Measurements from ENCODE around the gene TANC2. TPM values are rescaled to one million over a fixed set of nuclear protein-coding genes. Genes with fewer than 3 reads are reported as not detected.
A peak's percentile ranks its signal among the peaks of the same experiment; 100 is the strongest.

The TANC2 gene
- 38.5 TPM for total RNA-seq

GRCh38 chr17:62965686-62966425, at the start of gene TANC2:
TANC2 (plus strand) TSS chr17:62966235; CDS start chr17:63009560, 43,325 bp downstream.
- peak; percentile 77 to 92 (median 85) for DNase-seq (ENCODE audit: low read depth in 2 of 3, low spot score in 2 of 3)

- no peak for DNase-seq (ENCODE audit: low read depth in 2 of 3, low spot score in 2 of 3)
Observed at GRCh38 chr17:62916684-62917571, 49.1 kb upstream of the TANC2 start.

GRCh38 chr17:62919388-62919787, 46.6 kb upstream of the TANC2 start:
- no peak for DNase-seq (ENCODE audit: low read depth in 2 of 3, low spot score in 2 of 3)

GRCh38 chr17:62920300-62920699, 45.7 kb upstream of the TANC2 start:
- no peak for DNase-seq (ENCODE audit: low read depth in 2 of 3, low spot score in 2 of 3)

- no peak for DNase-seq (ENCODE audit: low read depth in 2 of 3, low spot score in 2 of 3)
Observed at GRCh38 chr17:62921817-62922216, 44.2 kb upstream of the TANC2 start.

GRCh38 chr17:62923258-62924150, 42.5 kb upstream of the TANC2 start:
- DNase-seq (ENCODE audit: low read depth in 2 of 3, low spot score in 2 of 3), result no peak

GRCh38 chr17:62925267-62925836, 40.7 kb upstream of the TANC2 start:
- DNase-seq (ENCODE audit: low read depth in 2 of 3, low spot score in 2 of 3), result no peak

- DNase-seq (ENCODE audit: low read depth in 2 of 3, low spot score in 2 of 3), result no peak
Observed at GRCh38 chr17:62927083-62927482, 39.0 kb upstream of the TANC2 start.

- no peak for DNase-seq (ENCODE audit: low read depth in 2 of 3, low spot score in 2 of 3)
Observed at GRCh38 chr17:62929320-62929719, 36.7 kb upstream of the TANC2 start.

GRCh38 chr17:62931101-62931500, 34.9 kb upstream of the TANC2 start:
- DNase-seq (ENCODE audit: low read depth in 2 of 3, low spot score in 2 of 3), result no peak

GRCh38 chr17:62933501-62934385, 32.3 kb upstream of the TANC2 start:
- no peak for DNase-seq (ENCODE audit: low read depth in 2 of 3, low spot score in 2 of 3)

GRCh38 chr17:62935098-62935497, 30.9 kb upstream of the TANC2 start:
- no peak for DNase-seq (ENCODE audit: low read depth in 2 of 3, low spot score in 2 of 3)

- DNase-seq (ENCODE audit: low read depth in 2 of 3, low spot score in 2 of 3), result no peak
Observed at GRCh38 chr17:62935523-62935922, 30.5 kb upstream of the TANC2 start.

- no peak for DNase-seq (ENCODE audit: low read depth in 2 of 3, low spot score in 2 of 3)
Observed at GRCh38 chr17:62937606-62938005, 28.4 kb upstream of the TANC2 start.

GRCh38 chr17:62941358-62941991, 24.6 kb upstream of the TANC2 start:
- DNase-seq (ENCODE audit: low read depth in 2 of 3, low spot score in 2 of 3), result peak in 1 of 3 donors; percentile 26

- no peak for DNase-seq (ENCODE audit: low read depth in 2 of 3, low spot score in 2 of 3)
Observed at GRCh38 chr17:62948370-62948769, 17.7 kb upstream of the TANC2 start.

GRCh38 chr17:62949036-62949435, 17.0 kb upstream of the TANC2 start:
- no peak for DNase-seq (ENCODE audit: low read depth in 2 of 3, low spot score in 2 of 3)

GRCh38 chr17:62950067-62950466, 16.0 kb upstream of the TANC2 start:
- DNase-seq (ENCODE audit: low read depth in 2 of 3, low spot score in 2 of 3), result no peak

- DNase-seq (ENCODE audit: low read depth in 2 of 3, low spot score in 2 of 3), result no peak
Observed at GRCh38 chr17:62955841-62956352, 10.1 kb upstream of the TANC2 start.
